Measurements from ENCODE around the gene CKAP5.

- TF ChIP-seq CTCF (IDR thresholded peaks at IDR 0.05) (no peak), POLR2A (IDR thresholded peaks at IDR 0.05) (no peak)
Observed at GRCh38 chr11:46890665-46891064, 44.6 kb upstream of the CKAP5 start.
